Ramos (cell line): Measurements from ENCODE around the gene WASL.

Experiments used
- in situ Hi-C: fragments of 300-500 bp; cut with MboI; formaldehyde crosslinking; loops from one replicate; pipeline ENCODE4 v1.14.3; 2022; ENCODE audit warnings: low sequenced_read_pairs; ENCODE audit not compliant: unreplicated experiment

The WASL gene

GRCh38 chr7:123770378-123770777 is 21.6 kb upstream of the WASL start:
- in situ Hi-C loops, result no loop called here

- in situ Hi-C loops, result no loop called here
Measured at GRCh38 chr7:123769371-123769770, 20.6 kb upstream of the WASL start.

GRCh38 chr7:123768493-123768892 is 19.7 kb upstream of the WASL start:
- in situ Hi-C loops, result no loop called here

- in situ Hi-C loops, result no loop called here
Measured at GRCh38 chr7:123763191-123763661, 14.4 kb upstream of the WASL start.

- in situ Hi-C loops, result no loop called here
Measured at GRCh38 chr7:123761729-123762128, 12.9 kb upstream of the WASL start.

- in situ Hi-C loops, result no loop called here
Measured at GRCh38 chr7:123757095-123757494, 8.3 kb upstream of the WASL start.

- in situ Hi-C loops, result no loop called here
Measured at GRCh38 chr7:123755338-123755737, 6.5 kb upstream of the WASL start.

- in situ Hi-C loops, result no loop called here
Measured at GRCh38 chr7:123754271-123754871, 5.6 kb upstream of the WASL start.

GRCh38 chr7:123752534-123752933 is 3.7 kb upstream of the WASL start:
- in situ Hi-C loops, result no loop called here

GRCh38 chr7:123751821-123752220 is 3.0 kb upstream of the WASL start:
- in situ Hi-C loops, result no loop called here

GRCh38 chr7:123750389-123751230 is 1.8 kb upstream of the WASL start:
- in situ Hi-C loops, result no loop called here

GRCh38 chr7:123749537-123749857 is 694 bp upstream of the WASL start:
- in situ Hi-C loops, result no loop called here

GRCh38 chr7:123748171-123748733 is 551 bp downstream of the WASL start:
- in situ Hi-C loops, result no loop called here

GRCh38 chr7:123747620-123748141 is 1.1 kb downstream of the WASL start:
- in situ Hi-C loops, result no loop called here

GRCh38 chr7:123746931-123747488 is 1.8 kb downstream of the WASL start:
- in situ Hi-C loops, result no loop called here

- in situ Hi-C loops, result no loop called here
Measured at GRCh38 chr7:123746055-123746454, 2.7 kb downstream of the WASL start.

- in situ Hi-C loops, result no loop called here
Measured at GRCh38 chr7:123745437-123745836, 3.4 kb downstream of the WASL start.

- in situ Hi-C loops, result no loop called here
Measured at GRCh38 chr7:123744416-123744815, 4.4 kb downstream of the WASL start.

- in situ Hi-C loops, result no loop called here
Measured at GRCh38 chr7:123741940-123742339, 6.9 kb downstream of the WASL start.

- in situ Hi-C loops, result no loop called here
Measured at GRCh38 chr7:123738808-123739207, 10.0 kb downstream of the WASL start.

GRCh38 chr7:123738356-123738755 is 10.4 kb downstream of the WASL start:
- in situ Hi-C loops, result no loop called here
